ENCODE measurements around the gene TSPO2. TPM values are rescaled to one million over a fixed set of nuclear protein-coding genes. Genes with fewer than 3 reads are reported as not detected.

TSPO2 gene
- total and polyA plus RNA-seq, 2 of the 13 experiments (the other 11 are each of a cell fraction or from before 2014, with no cell fraction given) = 0.55 TPM; not detected in 1

- TF ChIP-seq ZNF773 (CRISPR knock-in tag; IDR thresholded peaks at IDR 0.05; ENCODE audit: borderline replicate concordance) = peak; percentile 84; the same call in 1 of the 2 replicates
- peak; percentile 65; the same call in 1 of the 2 replicates for TF ChIP-seq ZNF768 (CRISPR knock-in tag; IDR thresholded peaks at IDR 0.05)
- TF ChIP-seq ZNF512 (CRISPR knock-in tag; IDR thresholded peaks at IDR 0.05) = no peak
- no peak for TF ChIP-seq JDP2 (CRISPR knock-in tag; IDR thresholded peaks at IDR 0.05; ENCODE audit: borderline replicate concordance)
- TF ChIP-seq ZNF598 (CRISPR knock-in tag; IDR thresholded peaks at IDR 0.05; ENCODE audit: borderline replicate concordance) = no peak
- 0 out of 2 replicates have a peak, but pooled peaks have one; percentile 82 for TF ChIP-seq ZNF737 (CRISPR knock-in tag; IDR thresholded peaks at IDR 0.05; ENCODE audit: borderline replicate concordance)
- no peak; the same call in 1 of the 2 replicates for TF ChIP-seq KDM5B (CRISPR knock-in tag; IDR thresholded peaks at IDR 0.05; ENCODE audit: borderline replicate concordance)
- no peak for TF ChIP-seq TAF15 (IDR thresholded peaks at IDR 0.05; ENCODE audit: low read depth, low read length, poor library complexity, severe bottlenecking)
- no peak; the same call in 1 of the 2 replicates for TF ChIP-seq HCFC1 (IDR thresholded peaks at IDR 0.05; ENCODE audit: low read depth, low read length)
- TF ChIP-seq RARA (CRISPR knock-in tag; IDR thresholded peaks at IDR 0.05) = no peak
- no peak for TF ChIP-seq ZNF567 (CRISPR knock-in tag; IDR thresholded peaks at IDR 0.05; ENCODE audit: borderline replicate concordance)
- peak; percentile 17; the same call in 1 of the 2 replicates for TF ChIP-seq SAFB2 (CRISPR knock-in tag; IDR thresholded peaks at IDR 0.05; ENCODE audit: borderline replicate concordance, low read depth)
- TF ChIP-seq MED8 (CRISPR knock-in tag; IDR thresholded peaks at IDR 0.05; ENCODE audit: insufficient replicate concordance) = peak; percentile 23
- no peak for TF ChIP-seq CHD4 (IDR thresholded peaks at IDR 0.05; ENCODE audit: borderline replicate concordance, low read length)
- no peak for TF ChIP-seq MLXIP (CRISPR knock-in tag; IDR thresholded peaks at IDR 0.05; ENCODE audit: borderline replicate concordance)
- peak; percentile 27; the same call in 1 of the 2 replicates for TF ChIP-seq MEIS2 (CRISPR knock-in tag; IDR thresholded peaks at IDR 0.05)
- 0 out of 2 replicates have a peak, but pooled peaks have one; percentile 62 for TF ChIP-seq CSRNP1 (CRISPR knock-in tag; IDR thresholded peaks at IDR 0.05)
- TF ChIP-seq RBAK (CRISPR knock-in tag; IDR thresholded peaks at IDR 0.05) = no peak
- TF ChIP-seq MBD4 (IDR thresholded peaks at IDR 0.05; ENCODE audit: borderline replicate concordance, low read length) = no peak
- peak; percentile 38; the same call in 1 of the 2 replicates for TF ChIP-seq MED13 (CRISPR knock-in tag; IDR thresholded peaks at IDR 0.05)
- peak; percentile 59 for TF ChIP-seq ASH2L (IDR thresholded peaks at IDR 0.05; ENCODE audit: insufficient read length, low read depth, low read length)
- peak; percentile 51 for TF ChIP-seq SKI (IDR thresholded peaks at IDR 0.05; ENCODE audit: partially characterized antibody)
- no peak for TF ChIP-seq ZNF570 (CRISPR knock-in tag; IDR thresholded peaks at IDR 0.05; ENCODE audit: borderline replicate concordance)
These were observed 31.1 kb downstream of the TSPO2 start (continued) for GRCh38 chr6:41073203-41073967.

Measured in HepG2 (cell line).